ENCODE measurements around the gene PROK2.

DNA sequence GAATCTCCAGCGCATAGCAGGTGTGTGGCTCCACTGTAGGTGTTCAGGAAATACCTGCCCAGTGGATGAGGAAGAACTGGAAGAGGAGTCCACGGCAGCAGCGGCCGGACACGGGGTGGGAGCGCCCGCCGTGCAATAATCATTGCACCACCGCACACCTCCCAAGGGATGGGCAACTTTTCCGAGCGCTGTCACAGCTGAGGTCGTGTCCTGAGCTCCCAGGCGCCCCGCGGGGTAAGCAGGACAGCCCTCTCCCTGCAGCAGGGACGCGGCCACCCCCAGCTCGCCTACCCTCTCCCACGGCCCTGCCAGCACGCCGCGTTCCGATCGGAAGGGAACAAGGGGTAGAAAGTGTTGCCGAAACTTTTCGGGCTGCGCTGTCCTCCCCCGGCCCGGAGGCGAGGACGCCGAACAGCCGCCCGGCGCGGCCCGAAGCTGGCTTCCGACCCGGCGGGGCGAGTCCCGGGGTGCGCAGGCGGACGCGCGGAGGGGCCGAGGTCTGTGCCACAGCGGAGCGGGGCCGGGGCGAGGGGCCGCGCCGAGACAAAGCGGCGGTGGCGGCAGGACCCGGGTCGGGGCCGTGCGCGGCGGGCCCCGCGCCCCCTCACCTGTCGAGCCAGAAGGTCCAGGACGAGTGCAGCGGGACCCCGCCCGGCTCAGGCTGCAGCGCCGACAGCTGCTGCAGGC lies 60.2 kb downstream of the PROK2 start:
- TF ChIP-seq, protein P1, sequence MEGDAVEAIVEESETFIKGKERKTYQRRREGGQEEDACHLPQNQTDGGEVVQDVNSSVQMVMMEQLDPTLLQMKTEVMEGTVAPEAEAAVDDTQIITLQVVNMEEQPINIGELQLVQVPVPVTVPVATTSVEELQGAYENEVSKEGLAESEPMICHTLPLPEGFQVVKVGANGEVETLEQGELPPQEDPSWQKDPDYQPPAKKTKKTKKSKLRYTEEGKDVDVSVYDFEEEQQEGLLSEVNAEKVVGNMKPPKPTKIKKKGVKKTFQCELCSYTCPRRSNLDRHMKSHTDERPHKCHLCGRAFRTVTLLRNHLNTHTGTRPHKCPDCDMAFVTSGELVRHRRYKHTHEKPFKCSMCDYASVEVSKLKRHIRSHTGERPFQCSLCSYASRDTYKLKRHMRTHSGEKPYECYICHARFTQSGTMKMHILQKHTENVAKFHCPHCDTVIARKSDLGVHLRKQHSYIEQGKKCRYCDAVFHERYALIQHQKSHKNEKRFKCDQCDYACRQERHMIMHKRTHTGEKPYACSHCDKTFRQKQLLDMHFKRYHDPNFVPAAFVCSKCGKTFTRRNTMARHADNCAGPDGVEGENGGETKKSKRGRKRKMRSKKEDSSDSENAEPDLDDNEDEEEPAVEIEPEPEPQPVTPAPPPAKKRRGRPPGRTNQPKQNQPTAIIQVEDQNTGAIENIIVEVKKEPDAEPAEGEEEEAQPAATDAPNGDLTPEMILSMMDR (IDR thresholded peaks at IDR 0.05) = no peak
- no peak for TF ChIP-seq POLR2AphosphoS5 (IDR thresholded peaks at IDR 0.05)

Measured in stomach (tissue), 4 donors.